Endothelial cell of umbilical vein (primary cell): ENCODE data around the gene ABHD5. TPM values are rescaled to one million over a fixed set of nuclear protein-coding genes. Genes with fewer than 3 reads are reported as not detected.

Experiments
- BruUV-seq: library from RNA; stranded (reverse); fragments of 400-500 nt; replicated peaks from 2 replicates; lab custom pipeline; 2021; lab: Mats Ljungman, UMichigan
- CTCF ChIA-PET: fragments of 300-600, 350-600 bp; sonication (Branson Sonifier 250); formaldehyde crosslinking; loops from one replicate; lab custom pipeline; 2021; ENCODE audit warnings: antibody characterized with exemption, inconsistent platforms; lab: Charles Lee
- POLR2A ChIA-PET: fragments of 300-600, 350-600 bp; sonication (Branson Sonifier 250); formaldehyde crosslinking; loops from one replicate; lab custom pipeline; 2021; ENCODE audit warnings: antibody characterized with exemption, inconsistent platforms; lab: Charles Lee
- DNase-seq: peaks from one replicate; pipeline ENCODE4 v3.0.0-alpha.2; 2011; ENCODE audit warnings: low read depth, low spot score
- FAIRE-seq: peaks from 2 replicates; lab custom pipeline; 2011; peaks lifted over from hg19 to GRCh38; lab: Jason Lieb, UNC
- H2AFZ ChIP-seq: 2 replicates; pipeline ENCODE4 v1.6.0; 2012; ENCODE audit warnings: low read depth, low read length, control low read depth, inconsistent platforms
- H3K27ac ChIP-seq: 2 replicates; pipeline ENCODE4 v1.5.1; 2011; ENCODE audit warnings: low read depth, mild to moderate bottlenecking, control low read depth, low read length, moderate library complexity; ENCODE audit not compliant: insufficient read depth
- H3K27me3 ChIP-seq, 2 experiments: 2 replicates each; pipeline versions ENCODE4 v1.6.0 to v1.6.1; 2011; ENCODE audit warnings: low read length in 2 of 2, mixed read lengths in 1 of 2; ENCODE audit not compliant: control insufficient read depth in 2 of 2, insufficient read depth in 2 of 2
- H3K36me3 ChIP-seq, 2 experiments: 2 replicates in 1 of 2; 3 replicates in 1 of 2; pipeline ENCODE4 v1.5.1; 2011; ENCODE audit warnings: low read length in 2 of 2, mild to moderate bottlenecking in 1 of 2, moderate library complexity in 1 of 2; ENCODE audit not compliant: control insufficient read depth in 2 of 2, insufficient read depth in 2 of 2; ENCODE audit errors: extremely low read depth in 1 of 2
- H3K4me1 ChIP-seq: 3 replicates; pipeline ENCODE4 v1.5.1; 2011; ENCODE audit warnings: mild to moderate bottlenecking, low read length; ENCODE audit not compliant: control insufficient read depth, insufficient read depth; ENCODE audit errors: extremely low read depth
- H3K4me2 ChIP-seq: 2 replicates; pipeline ENCODE4 v1.6.1; 2011; ENCODE audit warnings: low read length, control low read depth, mixed read lengths; ENCODE audit not compliant: insufficient read depth
- H3K4me3 ChIP-seq, 3 experiments: fragments of 200-600 bp in 1 of 3; sonication (generic), shearing (Covaris generic) in 1 of 3; replicated peaks in 1 of 3; 2 replicates each; pipeline ENCODE4 v1.5.1; 2011 to 2016; ENCODE audit warnings: control low read depth in 3 of 3, low read length in 3 of 3, mild to moderate bottlenecking in 2 of 3, inconsistent platforms in 1 of 3, low read depth in 1 of 3, moderate library complexity in 1 of 3; ENCODE audit not compliant: insufficient read depth in 1 of 3
- H3K79me2 ChIP-seq: 2 replicates; pipeline ENCODE4 v1.6.0; 2012; ENCODE audit warnings: low read length, inconsistent platforms; ENCODE audit not compliant: control insufficient read depth, insufficient read depth
- H3K9ac ChIP-seq: replicated peaks from 2 replicates; pipeline ENCODE3; 2011; ENCODE audit warnings: low read length, control low read depth; ENCODE audit not compliant: insufficient read depth; ENCODE audit errors: extremely low read depth
- H3K9me1 ChIP-seq: replicated peaks from 3 replicates; pipeline ENCODE4 v1.6.0; 2011; ENCODE audit warnings: mild to moderate bottlenecking, low read length; ENCODE audit not compliant: control insufficient read depth, insufficient read depth; ENCODE audit errors: extremely low read depth
- H3K9me3 ChIP-seq: replicated peaks from 2 replicates; pipeline ENCODE4 v1.5.1; 2012; ENCODE audit warnings: low read length, inconsistent platforms; ENCODE audit not compliant: control insufficient read depth, insufficient read depth
- H4K20me1 ChIP-seq: replicated peaks from 2 replicates; pipeline ENCODE3; 2011; ENCODE audit warnings: mild to moderate bottlenecking, low read length; ENCODE audit not compliant: control insufficient read depth, insufficient read depth; ENCODE audit errors: extremely low read depth
- FOS ChIP-seq: IDR thresholded peaks from 2 replicates; pipeline ENCODE4 v1.6.1; 2011; ENCODE audit warnings: mild to moderate bottlenecking, low read length, moderate library complexity, borderline replicate concordance; ENCODE audit not compliant: insufficient read depth
- GATA2 ChIP-seq: IDR thresholded peaks from 2 replicates; pipeline ENCODE4 v1.7.0; 2011; ENCODE audit warnings: low read depth, mild to moderate bottlenecking, moderate library complexity, mixed read lengths, low read length; ENCODE audit not compliant: insufficient read length, insufficient read depth
- JUN ChIP-seq: IDR thresholded peaks from 2 replicates; pipeline ENCODE4 v1.6.1; 2011; ENCODE audit warnings: borderline replicate concordance, low read depth; ENCODE audit not compliant: insufficient read length, insufficient read depth
- MYC ChIP-seq: IDR thresholded peaks from one replicate; pipeline ENCODE4 v1.6.1; 2011; ENCODE audit warnings: mild to moderate bottlenecking, low read depth, low read length
- POLR2AphosphoS5 ChIP-seq: IDR thresholded peaks from 2 replicates; pipeline ENCODE4 v1.6.1; 2012; ENCODE audit warnings: low read depth, mild to moderate bottlenecking, control low read depth, low read length, moderate library complexity; ENCODE audit not compliant: insufficient read depth
- dilution Hi-C: fragments of 300-500 bp; cut with MboI; formaldehyde crosslinking; loops from one replicate; pipeline ENCODE4 v1.15.0; 2019; ENCODE audit warnings: low sequenced_read_pairs; ENCODE audit not compliant: extremely low pct_ligation_motif_present
- intact Hi-C: fragments of 100-400 bp; cut with micrococcal nuclease; formaldehyde crosslinking; loops from one replicate; pipeline ENCODE4 v1.10.0; 2022
- polyA plus RNA-seq, 4 experiments: library from polyadenylated mRNA; depleted of rRNA in 3 of 4; stranded (reverse) in 3 of 4; unstranded in 1 of 4; fragments of >200 nt; gene quantifications; 2 replicates each; pipeline versions ENCODE4 v1.2.1 to v1.2.3, GENCODE V29; 2011 to 2012; ENCODE audit warnings: missing spikeins in 1 of 4
- total RNA-seq: library from RNA; stranded (reverse); gene quantifications from 2 replicates; pipeline ENCODE4 v1.2.3, GENCODE V29; 2021
- TF ChIP-seq, protein P1 (sequence below), 2 donors: IDR thresholded peaks; 1 replicate in 1 of 2; 2 replicates in 1 of 2; pipeline ENCODE4 v1.5.1; 2011; ENCODE audit warnings: low read length in 2 of 2, mild to moderate bottlenecking in 2 of 2, moderate library complexity in 2 of 2, control low read depth in 1 of 2, inconsistent platforms in 1 of 2, low read depth in 1 of 2; ENCODE audit not compliant: insufficient read depth in 1 of 2; ENCODE audit errors: extremely low read depth in 1 of 2

Gene ABHD5
- total and polyA plus RNA-seq, 2 donors (not counting 3 experiments of a cell fraction or from before 2014, with no cell fraction given) = 10.0 to 21.2 TPM

DNA sequence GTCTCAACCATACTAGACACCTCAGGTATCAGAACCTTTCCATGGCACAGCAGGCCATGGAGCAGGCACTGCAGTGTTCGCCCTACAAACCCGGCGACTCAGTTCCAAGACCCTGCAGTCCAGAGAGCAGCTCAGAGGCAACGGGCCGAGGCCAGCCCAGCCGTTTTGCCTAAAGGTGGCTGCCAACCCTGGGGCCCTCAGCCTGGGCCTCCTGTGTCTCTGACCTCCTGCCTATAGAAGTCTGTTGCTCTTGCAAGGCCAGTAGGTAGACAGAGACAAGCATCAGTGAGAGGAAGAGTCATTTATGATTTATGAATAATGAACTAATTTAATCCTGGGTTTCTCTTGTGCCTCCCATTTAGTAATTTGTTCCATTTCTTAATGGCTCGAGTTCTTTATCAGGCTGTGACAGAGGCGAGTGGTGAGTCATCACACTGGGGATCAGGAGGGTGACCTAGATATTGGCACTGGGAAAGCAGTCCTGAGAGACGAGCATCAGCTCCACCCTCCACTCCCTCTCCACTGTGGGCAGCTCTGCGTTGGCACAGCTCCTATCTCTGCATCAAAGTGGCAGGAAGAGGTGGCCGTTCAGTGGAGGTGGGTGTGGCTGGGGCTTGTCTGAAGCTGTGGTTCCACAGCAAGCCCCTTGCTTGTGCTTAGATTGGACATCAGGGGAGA, 79.8 kb downstream of the ABHD5 start:
- ChIA-PET POLR2A (no interaction called here), CTCF (interaction anchor here (1.1 to 1.6 kb wide), 3 partner anchors 14 to 85 kb away, joined by 4 to 7 read pairs (median 6); no protein-coding TSS in a partner anchor)
- dilution Hi-C loops (no loop called here), intact Hi-C loops (loop anchor here (1.0 kb wide), 1 partner anchor 230 kb away; no protein-coding TSS in a partner anchor)
- peaks cover 50% of the 10 kb centered on the region for H3K4me1 ChIP-seq
- no peaks in the 10 kb centered on the region for H4K20me1 ChIP-seq
- no peak overlapping the region for H3K9ac ChIP-seq
- H3K9me1 ChIP-seq = no peaks in the 10 kb centered on the region
- H2AFZ ChIP-seq = peak overlapping the region; percentile 74
- no peaks in the 10 kb centered on the region for H3K36me3 ChIP-seq
- TF ChIP-seq FOS (peak; percentile 88), POLR2AphosphoS5 (no peak), JUN (peak; percentile 80), GATA2 (peak; percentile 85)
- DNase-seq = peak; percentile 79
- no peak overlapping the region for H3K4me3 ChIP-seq
- peak; percentile 49 for FAIRE-seq
- BruUV-seq = no TSS peak
- H3K27me3 ChIP-seq = no peaks in the 10 kb centered on the region
- no peaks in the 10 kb centered on the region for H3K79me2 ChIP-seq
- H3K27ac ChIP-seq = no peak overlapping the region
- no peak overlapping the region for H3K4me2 ChIP-seq
- H3K9me3 ChIP-seq = no peaks in the 10 kb centered on the region

DNA sequence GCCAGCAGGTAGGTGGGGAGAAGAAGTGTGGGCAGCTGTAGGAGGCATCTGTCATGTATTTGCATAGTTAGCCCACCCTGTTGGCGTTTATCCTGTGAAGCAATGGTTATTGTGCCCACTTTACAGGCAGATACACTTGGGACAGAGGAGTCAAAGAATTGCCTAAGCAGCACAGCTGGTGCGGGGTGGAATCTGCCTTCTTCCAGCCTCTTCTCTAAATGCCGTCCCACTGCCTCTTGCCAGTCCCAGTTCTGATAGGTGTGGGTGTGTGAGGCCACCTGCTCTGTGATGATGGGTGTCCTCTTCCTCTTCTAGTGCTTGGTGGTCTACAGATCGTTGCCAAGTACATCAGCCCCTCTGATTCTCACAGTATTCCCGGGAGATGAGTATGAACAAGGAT, 80.9 kb downstream of the ABHD5 start:
- Histone ChIP-seq H3K27ac (no peak overlapping the region), H3K4me2 (no peak overlapping the region), H3K4me1 (peaks cover 40% of the 10 kb centered on the region), H3K36me3 (no peaks in the 10 kb centered on the region), H3K9me1 (no peaks in the 10 kb centered on the region), H3K27me3 (no peaks in the 10 kb centered on the region), H3K9ac (no peak overlapping the region), H3K9me3 (no peaks in the 10 kb centered on the region), H3K79me2 (no peaks in the 10 kb centered on the region), H2AFZ (no peak overlapping the region), H3K4me3 (no peak overlapping the region), H4K20me1 (no peaks in the 10 kb centered on the region)
- dilution Hi-C loops (no loop called here), intact Hi-C loops (loop anchor here (1.0 kb wide), 1 partner anchor 229 kb away; no protein-coding TSS in a partner anchor)
- DNase-seq (no peak), FAIRE-seq (no peak)
- TF ChIP-seq GATA2 (no peak), MYC (no peak), JUN (no peak), POLR2AphosphoS5 (no peak)
- TF ChIP-seq, protein P1, sequence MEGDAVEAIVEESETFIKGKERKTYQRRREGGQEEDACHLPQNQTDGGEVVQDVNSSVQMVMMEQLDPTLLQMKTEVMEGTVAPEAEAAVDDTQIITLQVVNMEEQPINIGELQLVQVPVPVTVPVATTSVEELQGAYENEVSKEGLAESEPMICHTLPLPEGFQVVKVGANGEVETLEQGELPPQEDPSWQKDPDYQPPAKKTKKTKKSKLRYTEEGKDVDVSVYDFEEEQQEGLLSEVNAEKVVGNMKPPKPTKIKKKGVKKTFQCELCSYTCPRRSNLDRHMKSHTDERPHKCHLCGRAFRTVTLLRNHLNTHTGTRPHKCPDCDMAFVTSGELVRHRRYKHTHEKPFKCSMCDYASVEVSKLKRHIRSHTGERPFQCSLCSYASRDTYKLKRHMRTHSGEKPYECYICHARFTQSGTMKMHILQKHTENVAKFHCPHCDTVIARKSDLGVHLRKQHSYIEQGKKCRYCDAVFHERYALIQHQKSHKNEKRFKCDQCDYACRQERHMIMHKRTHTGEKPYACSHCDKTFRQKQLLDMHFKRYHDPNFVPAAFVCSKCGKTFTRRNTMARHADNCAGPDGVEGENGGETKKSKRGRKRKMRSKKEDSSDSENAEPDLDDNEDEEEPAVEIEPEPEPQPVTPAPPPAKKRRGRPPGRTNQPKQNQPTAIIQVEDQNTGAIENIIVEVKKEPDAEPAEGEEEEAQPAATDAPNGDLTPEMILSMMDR (IDR thresholded peaks at IDR 0.05; ENCODE audit: extremely low read depth in 1 of 2, insufficient read depth in 1 of 2, low read depth in 1 of 2, low read length in 2 of 2) = no peak
- BruUV-seq = no TSS peak
- POLR2A ChIA-PET = no interaction called here
- CTCF ChIA-PET = interaction anchor here (1.1 to 1.6 kb wide), 2 partner anchors 13 to 84 kb away, joined by 4 to 7 read pairs; no protein-coding TSS in a partner anchor
